H1 (cell line): ENCODE results near the gene WNT1. TPM values are rescaled to one million over a fixed set of nuclear protein-coding genes. Genes with fewer than 3 reads are reported as not detected.

Experiments used
- ASH2L ChIP-seq: fragments of 200-600, 300-600 bp; sonication (generic); IDR thresholded peaks from one replicate; pipeline ENCODE4 v1.7.1; 2017; ENCODE audit warnings: low read length
- BACH1 ChIP-seq: IDR thresholded peaks from 2 replicates; pipeline ENCODE4 v1.6.1; 2012; ENCODE audit warnings: low read length, improper control_type of control experiment
- FOSL1 ChIP-seq: IDR thresholded peaks from 2 replicates; pipeline ENCODE4 v1.6.1; 2011; ENCODE audit warnings: mild to moderate bottlenecking, low read depth, low read length, moderate library complexity; ENCODE audit not compliant: insufficient read depth
- HDAC6 ChIP-seq: IDR thresholded peaks from one replicate; pipeline ENCODE4 v1.7.1; 2012; ENCODE audit warnings: low read depth, mild to moderate bottlenecking, inconsistent platforms, low read length, moderate library complexity
- JUN ChIP-seq: IDR thresholded peaks from 2 replicates; pipeline ENCODE4 v1.6.1; 2011; ENCODE audit warnings: low read depth, mild to moderate bottlenecking, improper control_type of control experiment, low read length
- polyA plus RNA-seq, 7 experiments: library from polyadenylated mRNA; depleted of rRNA in 3 of 7; stranded (reverse) in 5 of 7; unstranded in 2 of 7; fragments of >200 nt in 5 of 7; fragments of 200-250 nt in 2 of 7; gene quantifications; 1 replicate in 5 of 7; 2 replicates in 1 of 7; 4 replicates in 1 of 7; pipeline versions ENCODE4 v1.2.1 to v1.2.3, GENCODE V29; 2011 to 2013; ENCODE audit warnings: missing spikeins in 2 of 7, mixed read lengths in 2 of 7
- total RNA-seq: library from RNA; stranded (reverse); fragmentation: NEBNext Ultra II Directional; extraction: Animal tissue kit (Norgen Biotek cat#: 25700); gene quantifications from 2 replicates; pipeline ENCODE4 v1.2.1, GENCODE V29; 2021
- TF ChIP-seq, protein P1 (sequence below): IDR thresholded peaks from 2 replicates; pipeline ENCODE4 v1.6.1; 2011; ENCODE audit warnings: low read depth, mild to moderate bottlenecking, low read length; ENCODE audit not compliant: insufficient read depth

Gene WNT1
- total and polyA plus RNA-seq, 2 of the 8 experiments (the other 6 are each of a cell fraction or from before 2014, with no cell fraction given) = not detected

DNA sequence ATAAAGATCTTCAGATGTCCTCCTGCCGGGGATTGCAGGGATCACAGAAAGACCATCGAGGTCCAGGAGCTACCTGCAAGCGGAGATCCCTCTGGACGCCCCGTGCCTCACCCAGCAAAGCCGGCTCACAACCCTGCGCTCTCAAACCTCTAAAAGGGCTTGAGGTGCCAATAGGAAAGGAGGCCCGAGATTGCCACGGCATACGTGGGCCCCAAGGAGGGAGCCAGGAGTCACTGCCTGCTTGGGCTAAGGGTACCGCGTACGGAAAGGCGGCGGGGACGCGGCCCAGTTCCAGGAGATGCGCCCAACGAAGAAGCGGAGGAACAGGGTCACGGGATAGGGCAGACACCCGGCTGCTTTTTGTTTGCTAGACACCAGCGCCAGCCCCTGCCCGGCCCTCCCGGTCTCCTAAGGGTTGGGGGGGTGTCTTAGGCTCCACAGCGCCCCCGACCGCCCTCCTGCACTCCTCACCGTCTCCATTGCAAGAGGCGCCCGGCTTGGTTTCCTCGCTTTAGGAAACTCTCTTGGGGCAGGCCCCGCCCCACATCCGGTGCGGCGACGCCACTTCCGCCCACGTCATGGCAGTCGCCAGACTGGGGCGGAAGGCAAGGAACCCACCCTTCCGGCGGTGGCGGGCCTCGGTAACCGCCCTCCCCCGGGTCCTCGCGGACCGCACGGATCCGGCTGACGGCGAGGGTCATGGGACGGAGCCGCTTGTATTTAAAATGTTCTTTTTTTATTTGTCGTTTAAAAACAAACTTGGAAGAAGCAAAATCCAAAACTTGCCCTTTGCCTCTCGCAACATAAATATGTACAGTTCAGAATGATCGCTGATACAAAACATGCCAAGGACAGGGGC lies 40.4 kb downstream of the WNT1 start, which contains the start of gene PRKAG1 (continued):
- TF ChIP-seq FOSL1 (no peak), BACH1 (no peak), HDAC6 (no peak), JUN (0 out of 2 replicates have a peak, but pooled peaks have one; percentile 28), ASH2L (peak; percentile 69)
- TF ChIP-seq, protein P1, sequence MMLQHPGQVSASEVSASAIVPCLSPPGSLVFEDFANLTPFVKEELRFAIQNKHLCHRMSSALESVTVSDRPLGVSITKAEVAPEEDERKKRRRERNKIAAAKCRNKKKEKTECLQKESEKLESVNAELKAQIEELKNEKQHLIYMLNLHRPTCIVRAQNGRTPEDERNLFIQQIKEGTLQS = no peak
